ENCODE measurements around the gene IFNK. TPM values are rescaled to one million over a fixed set of nuclear protein-coding genes. Genes with fewer than 3 reads are reported as not detected.

Gene IFNK
- polyA plus RNA-seq, 1 of the 3 experiments (the other 2 are of a cell fraction) = not detected

- TF ChIP-seq, protein P1, sequence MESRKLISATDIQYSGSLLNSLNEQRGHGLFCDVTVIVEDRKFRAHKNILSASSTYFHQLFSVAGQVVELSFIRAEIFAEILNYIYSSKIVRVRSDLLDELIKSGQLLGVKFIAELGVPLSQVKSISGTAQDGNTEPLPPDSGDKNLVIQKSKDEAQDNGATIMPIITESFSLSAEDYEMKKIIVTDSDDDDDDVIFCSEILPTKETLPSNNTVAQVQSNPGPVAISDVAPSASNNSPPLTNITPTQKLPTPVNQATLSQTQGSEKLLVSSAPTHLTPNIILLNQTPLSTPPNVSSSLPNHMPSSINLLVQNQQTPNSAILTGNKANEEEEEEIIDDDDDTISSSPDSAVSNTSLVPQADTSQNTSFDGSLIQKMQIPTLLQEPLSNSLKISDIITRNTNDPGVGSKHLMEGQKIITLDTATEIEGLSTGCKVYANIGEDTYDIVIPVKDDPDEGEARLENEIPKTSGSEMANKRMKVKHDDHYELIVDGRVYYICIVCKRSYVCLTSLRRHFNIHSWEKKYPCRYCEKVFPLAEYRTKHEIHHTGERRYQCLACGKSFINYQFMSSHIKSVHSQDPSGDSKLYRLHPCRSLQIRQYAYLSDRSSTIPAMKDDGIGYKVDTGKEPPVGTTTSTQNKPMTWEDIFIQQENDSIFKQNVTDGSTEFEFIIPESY (IDR thresholded peaks at IDR 0.05; ENCODE audit: borderline replicate concordance, low read depth) = no peak
These were observed 46.9 kb downstream of the IFNK start (continued) for GRCh38 chr9:27571011-27571410.

- H3K9me3 ChIP-seq = no peaks in the 10 kb centered on the region
- H3K9me2 ChIP-seq = no peaks in the 10 kb centered on the region
- H3K79me2 ChIP-seq (ENCODE audit: insufficient read depth) = peaks cover 42% of the 10 kb centered on the region
- H2AFZ ChIP-seq (ENCODE audit: low read depth) = peak overlapping the region; percentile 72; the same call in 1 of the 2 replicates
- H3K27ac ChIP-seq (ENCODE audit: low read depth in 2 of 2, low read length in 1 of 2) = peak overlapping the region; percentile 86 to 94
- H3K4me2 ChIP-seq = peak overlapping the region; percentile 89
- TF ChIP-seq, protein P1 (IDR thresholded peaks at IDR 0.05; ENCODE audit: borderline replicate concordance, low read depth) = no peak
- H3F3A ChIP-seq (replicated peaks; ENCODE audit: insufficient read depth) = no peaks in the 10 kb centered on the region
- peak overlapping the region; percentile 67 to 90 for H3K4me3 ChIP-seq (ENCODE audit: low read depth in 2 of 2, low read length in 1 of 2)
- WGBS (ENCODE audit: low lambda C conversion rate) = 51% methylated on average over 3 of the region's 3 CpGs
- H3K27me3 ChIP-seq (ENCODE audit: insufficient read depth) = no peaks in the 10 kb centered on the region
- H4K20me1 ChIP-seq (ENCODE audit: insufficient read depth) = no peaks in the 10 kb centered on the region
- peaks cover 0 to under 1% of the 10 kb centered on the region in 2 experiments for H3K36me3 ChIP-seq (replicated peaks in 1 of 2; ENCODE audit: control insufficient read depth in 1 of 2, insufficient read depth in 2 of 2, low read length in 1 of 2)
- CTCF ChIA-PET = no interaction called here
- peaks cover 4 to 14% of the 10 kb centered on the region in 2 experiments; a peak in 3 of 4 replicates for H3K4me1 ChIP-seq (ENCODE audit: control insufficient read depth in 1 of 2, insufficient read depth in 2 of 2, low read depth in 1 of 2, low read length in 1 of 2)
- POLR2A ChIA-PET = no interaction called here
- no peak for DNase-seq
- peak overlapping the region; percentile 86 for H3K9ac ChIP-seq
These were observed 48.0 kb downstream of the IFNK start for GRCh38 chr9:27572061-27572460.

GRCh38 chr9:27572566-27572917 lies 48.5 kb downstream of the IFNK start:
- Histone ChIP-seq H4K20me1 (ENCODE audit: insufficient read depth) (no peaks in the 10 kb centered on the region), H3K4me2 (peak overlapping the region; percentile 89), H3K36me3 (replicated peaks in 1 of 2; ENCODE audit: control insufficient read depth in 1 of 2, insufficient read depth in 2 of 2, low read length in 1 of 2) (no peaks in the 10 kb centered on the region), H3F3A (replicated peaks; ENCODE audit: insufficient read depth) (no peaks in the 10 kb centered on the region), H2AFZ (ENCODE audit: low read depth) (peak overlapping the region; percentile 72), H3K79me2 (ENCODE audit: insufficient read depth) (peaks cover 39% of the 10 kb centered on the region), H3K4me1 (ENCODE audit: control insufficient read depth in 1 of 2, insufficient read depth in 2 of 2, low read depth in 1 of 2, low read length in 1 of 2) (peaks cover 4 to 14% of the 10 kb centered on the region in 2 experiments; a peak in 3 of 4 replicates), H3K9me2 (no peaks in the 10 kb centered on the region), H3K4me3 (ENCODE audit: low read depth in 2 of 2, low read length in 1 of 2) (peak overlapping the region; percentile 67 to 90), H3K9ac (peak overlapping the region; percentile 86), H3K27me3 (ENCODE audit: insufficient read depth) (no peaks in the 10 kb centered on the region), H3K9me3 (no peaks in the 10 kb centered on the region), H3K27ac (ENCODE audit: low read depth in 2 of 2, low read length in 1 of 2) (peak overlapping the region; percentile 86 to 94)
- CTCF ChIA-PET = no interaction called here
- TF ChIP-seq EZH2phosphoT487 (IDR thresholded peaks at IDR 0.05; ENCODE audit: borderline replicate concordance, low read depth) (no peak), GATA2 (CRISPR knock-in tag; IDR thresholded peaks at IDR 0.05) (peak; percentile 54; the same call in 1 of the 2 replicates), MEF2A (IDR thresholded peaks at IDR 0.05; ENCODE audit: borderline replicate concordance, low read depth) (no peak), CTCF (IDR thresholded peaks at IDR 0.05) (no peak), GABPA (IDR thresholded peaks at IDR 0.05; ENCODE audit: low read depth) (no peak), NFIC (IDR thresholded peaks at IDR 0.05; ENCODE audit: borderline replicate concordance) (no peak), SIN3A (IDR thresholded peaks at IDR 0.05; ENCODE audit: borderline replicate concordance, low read depth, low read length) (no peak)
- DNase-seq = peak; percentile 50
- POLR2A ChIA-PET = no interaction called here
- WGBS (ENCODE audit: low lambda C conversion rate) = 11% methylated on average over 6 of the region's 6 CpGs
